Measurements from ENCODE around the gene BUD23.

BUD23 gene

GRCh38 chr7:73700581-73701134, 17.3 kb downstream of the BUD23 start:
- in situ Hi-C loops (cut with MboI; ENCODE audit: low sequenced_read_pairs), result no loop called here

DNA sequence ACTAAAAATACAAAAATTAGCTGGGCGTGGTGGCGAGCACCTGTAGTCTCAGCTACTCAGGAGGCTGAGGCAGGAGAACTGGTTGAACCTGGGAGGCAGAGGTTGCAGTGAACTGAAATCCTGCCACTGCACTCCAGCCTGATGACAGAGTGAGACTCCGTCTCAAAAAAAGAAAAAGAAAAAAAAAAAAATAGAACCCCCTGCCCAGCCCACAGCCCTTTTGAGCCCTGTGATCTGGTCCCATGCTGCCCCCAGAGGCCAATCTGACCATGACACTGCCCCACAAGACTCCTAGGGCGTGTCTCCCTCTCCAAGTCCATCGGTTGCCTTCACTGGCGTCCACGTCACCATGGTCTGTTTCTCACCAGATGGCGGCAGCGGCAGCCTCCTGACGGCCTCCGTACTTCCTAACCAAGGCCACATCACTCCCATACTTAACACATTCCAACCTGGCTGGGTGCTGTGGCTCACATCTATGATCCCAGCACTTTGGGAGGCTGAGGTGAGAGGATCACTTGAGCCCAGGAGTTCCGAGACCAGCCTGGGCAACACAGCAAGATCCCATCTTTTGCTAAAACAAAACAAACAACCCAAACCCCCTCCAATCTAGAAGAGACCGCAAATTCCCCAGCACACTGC, 18.1 kb downstream of the BUD23 start:
- in situ Hi-C loops (cut with MboI; ENCODE audit: low sequenced_read_pairs), result no loop called here

DNA sequence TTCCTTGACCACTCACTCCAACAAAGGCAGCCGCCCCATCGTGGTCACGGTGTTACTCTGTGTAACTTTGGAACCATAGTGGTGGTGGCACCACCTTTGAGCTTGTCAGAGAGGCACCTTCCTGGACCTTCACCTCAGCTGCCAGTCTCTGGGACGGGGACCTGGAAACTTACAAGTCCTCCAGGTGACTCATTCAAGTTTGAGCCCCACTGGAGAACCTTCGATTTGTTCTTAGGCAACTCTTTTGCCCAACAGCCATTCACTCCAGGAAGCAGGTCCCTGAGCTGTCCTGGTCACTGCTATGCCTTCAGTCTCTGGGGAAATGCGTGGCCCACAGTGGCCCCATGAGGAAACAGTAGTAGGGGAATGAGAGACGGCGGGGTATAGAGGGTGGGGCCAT, 18.8 kb downstream of the BUD23 start:
- in situ Hi-C loops (cut with MboI; ENCODE audit: low sequenced_read_pairs), result no loop called here

DNA sequence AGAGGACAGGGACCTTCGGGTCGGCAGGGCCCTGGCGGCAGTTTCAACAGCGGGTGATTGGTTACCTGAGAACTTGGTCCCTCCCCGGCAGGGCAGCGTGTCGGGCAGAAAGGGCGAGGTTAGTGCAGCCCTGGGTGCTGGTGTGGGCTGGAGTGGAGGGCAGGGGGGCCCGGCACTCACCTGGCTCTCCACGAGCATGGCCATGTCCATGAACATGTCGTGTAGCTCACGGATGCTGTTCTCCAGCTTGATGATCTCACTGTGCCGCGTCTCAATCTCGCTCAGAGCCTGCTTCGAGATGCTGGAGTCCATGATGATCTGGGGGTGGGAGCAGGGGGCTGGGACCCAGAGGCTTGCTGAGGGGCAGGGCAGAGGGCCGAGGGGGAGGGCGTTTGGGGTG, 19.3 kb downstream of the BUD23 start:
- in situ Hi-C loops (cut with MboI; ENCODE audit: low sequenced_read_pairs), result no loop called here

GRCh38 chr7:73703225-73703624, 19.8 kb downstream of the BUD23 start:
- in situ Hi-C loops (cut with MboI; ENCODE audit: low sequenced_read_pairs), result no loop called here

DNA sequence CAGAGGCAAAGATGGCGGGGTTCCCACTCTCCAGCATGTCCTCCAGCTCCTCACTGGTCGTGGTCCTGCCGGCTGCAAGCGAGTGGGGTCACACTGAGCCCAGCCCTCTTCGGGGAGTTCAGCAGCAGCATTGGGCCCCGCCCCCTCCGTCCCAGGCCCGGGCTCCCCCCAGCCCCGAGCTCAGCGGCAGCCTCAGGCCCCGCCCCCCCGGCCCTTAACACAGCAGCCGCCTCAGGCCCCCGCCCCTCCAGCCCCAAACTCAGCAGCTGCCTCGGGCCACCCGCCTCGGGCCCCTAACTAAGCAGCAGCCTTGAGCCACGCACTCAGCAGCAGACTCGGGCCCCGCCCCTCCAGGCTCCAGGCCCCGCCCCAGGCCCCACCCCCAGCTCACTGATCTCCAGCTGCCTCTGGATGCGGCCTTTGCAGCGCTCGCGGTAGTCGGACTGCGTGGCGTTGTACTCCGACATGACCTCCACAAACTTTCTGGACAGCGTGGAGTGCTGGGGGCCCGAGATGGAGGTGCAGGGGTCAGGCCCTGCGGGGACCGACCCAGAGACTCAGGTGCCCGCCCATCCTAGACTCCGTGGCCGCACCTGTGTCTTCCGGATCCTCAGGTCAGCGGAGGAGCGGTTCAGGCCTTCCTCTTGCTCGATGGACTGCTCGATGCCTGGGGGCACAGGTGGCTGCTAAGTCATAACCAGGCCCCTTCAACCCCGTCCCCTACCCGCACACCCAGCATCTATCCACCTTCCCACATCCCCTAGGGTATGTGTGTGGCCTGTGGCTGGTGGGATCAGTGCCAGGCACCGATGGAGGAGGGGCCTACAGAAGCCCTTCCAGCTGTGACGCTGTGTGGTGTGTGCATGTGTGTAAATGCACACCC, 20.6 kb downstream of the BUD23 start:
- in situ Hi-C loops (cut with MboI; ENCODE audit: low sequenced_read_pairs), result no loop called here

GRCh38 chr7:73704640-73705550, 21.5 kb downstream of the BUD23 start:
- in situ Hi-C loops (cut with MboI; ENCODE audit: low sequenced_read_pairs), result no loop called here

GRCh38 chr7:73705551-73705920, 22.1 kb downstream of the BUD23 start:
- in situ Hi-C loops (cut with MboI; ENCODE audit: low sequenced_read_pairs), result no loop called here

DNA sequence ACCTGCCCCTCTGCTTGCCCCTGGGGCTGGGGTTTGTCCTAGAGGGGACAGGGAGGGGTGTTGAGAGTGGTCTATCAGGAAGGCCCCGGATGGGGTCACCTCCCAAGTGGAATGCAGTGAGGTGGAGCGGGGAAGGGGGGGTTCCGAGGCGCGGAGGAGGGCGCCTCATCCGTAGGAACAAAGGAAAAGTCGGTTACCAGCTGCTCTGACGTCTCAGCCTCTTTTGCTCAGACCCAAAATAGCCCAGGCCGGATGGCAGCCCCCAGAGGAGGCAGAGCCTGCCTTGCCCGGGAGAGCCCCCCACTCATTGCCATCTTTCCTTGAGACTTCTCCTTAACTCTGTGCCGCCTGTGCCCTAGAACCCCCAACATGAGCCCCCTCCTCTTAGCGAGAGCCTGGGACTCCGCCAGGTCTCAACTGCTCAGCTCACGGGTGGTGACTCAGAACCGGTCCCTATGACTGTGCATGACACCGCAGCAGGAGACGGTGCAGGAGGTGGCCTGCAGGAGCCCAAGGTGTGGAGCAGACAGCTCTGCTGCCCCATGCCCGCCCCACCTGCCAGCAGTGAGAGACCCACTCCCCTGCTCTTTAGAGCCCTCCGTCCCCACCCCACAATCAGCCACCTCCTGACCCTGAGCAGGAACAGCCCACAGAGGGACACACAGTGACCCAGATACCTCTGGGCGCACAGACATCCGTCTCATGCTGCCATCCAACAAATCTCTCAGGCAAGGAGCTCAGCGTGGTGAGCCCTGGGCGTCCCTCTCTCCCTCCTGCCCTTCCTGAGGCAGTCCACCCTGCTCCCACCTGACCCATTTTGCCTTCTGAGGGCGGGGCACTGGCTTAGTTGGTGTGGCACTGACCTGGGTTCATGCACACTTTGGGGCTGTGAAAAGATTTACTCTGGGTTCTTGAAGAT, 23.0 kb downstream of the BUD23 start:
- in situ Hi-C loops (cut with MboI; ENCODE audit: low sequenced_read_pairs), result no loop called here

DNA sequence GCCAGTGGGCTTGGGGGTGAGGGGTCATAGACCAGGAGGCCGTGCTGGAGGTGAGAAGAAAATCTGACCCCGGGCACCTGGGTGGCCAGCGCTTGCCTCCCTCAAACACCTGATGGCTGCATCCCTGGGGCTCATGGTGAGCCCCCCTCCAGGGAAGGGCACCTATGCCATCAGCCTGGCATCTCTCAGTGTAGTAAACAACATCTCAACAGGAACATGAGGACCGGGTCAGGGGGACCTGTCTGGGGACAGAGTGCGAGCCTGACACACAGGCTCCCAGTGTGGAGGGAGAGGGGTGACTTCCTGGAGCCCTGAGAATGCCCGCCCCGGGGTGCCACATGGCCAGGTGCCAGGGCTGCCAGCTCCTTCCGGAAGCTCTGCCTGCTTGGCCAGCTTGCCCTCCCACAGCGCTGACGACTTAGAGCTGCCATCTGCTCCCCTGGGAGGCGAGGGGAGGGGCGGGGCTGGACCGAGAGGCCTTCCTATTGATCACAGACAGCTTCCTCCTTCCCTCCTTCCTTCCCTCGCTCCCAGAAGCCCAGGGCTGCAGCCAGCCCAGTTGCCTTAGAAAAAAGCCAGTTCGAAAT, 23.7 kb downstream of the BUD23 start:
- in situ Hi-C loops (cut with MboI; ENCODE audit: low sequenced_read_pairs), result no loop called here

DNA sequence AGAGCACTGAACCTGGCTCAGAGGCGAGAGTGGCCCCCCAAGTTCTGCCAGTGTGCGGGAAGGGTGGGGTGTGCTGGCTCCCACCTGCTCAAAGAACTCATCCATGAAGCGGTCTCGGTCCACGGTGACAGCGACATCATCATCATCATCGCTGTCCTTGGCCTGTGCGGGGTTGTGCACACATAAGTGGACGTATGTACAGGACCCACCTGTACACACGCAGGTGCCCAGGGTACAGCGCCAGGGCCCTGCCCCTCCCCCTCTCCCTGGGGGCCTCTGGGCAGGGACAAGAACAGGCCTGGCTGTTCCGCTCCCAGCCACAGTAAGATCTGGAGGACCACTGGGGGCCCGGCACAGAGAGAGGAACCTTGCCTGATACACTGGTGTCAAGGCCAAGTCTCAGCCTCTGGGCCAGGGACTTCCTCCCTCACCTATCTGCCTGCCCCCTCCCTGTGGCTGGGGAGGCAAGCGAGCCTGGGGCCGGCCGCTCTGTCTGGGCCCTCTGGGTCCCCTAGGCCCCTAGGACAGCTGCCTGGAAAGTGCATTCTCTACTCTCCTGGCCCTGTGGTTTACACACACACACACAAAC, 25.7 kb downstream of the BUD23 start:
- in situ Hi-C loops (cut with MboI; ENCODE audit: low sequenced_read_pairs), result no loop called here

DNA sequence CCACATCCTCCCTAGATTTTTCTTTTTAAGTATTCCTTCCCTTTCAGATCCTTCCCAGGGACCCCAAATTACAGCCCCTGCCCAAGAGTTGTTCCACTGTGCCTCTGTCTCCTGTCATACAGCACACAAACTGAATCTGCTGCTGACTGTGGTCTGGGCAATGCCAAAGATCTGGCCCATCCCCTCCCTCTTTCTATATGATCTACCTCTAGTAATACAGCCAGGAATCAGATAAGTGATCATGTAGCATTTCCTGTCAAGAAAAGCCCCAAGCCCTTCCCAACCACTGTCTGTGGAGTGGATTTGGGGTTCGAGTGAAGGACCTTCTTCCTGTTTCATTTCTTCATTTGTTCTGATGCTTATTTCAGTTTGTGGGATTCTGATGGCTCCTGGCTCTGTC, 29.4 kb downstream of the BUD23 start:
- in situ Hi-C loops (cut with MboI; ENCODE audit: low sequenced_read_pairs), result loop anchor here (10.0 kb wide), 1 partner anchor 108 kb away; no protein-coding TSS in a partner anchor

DNA sequence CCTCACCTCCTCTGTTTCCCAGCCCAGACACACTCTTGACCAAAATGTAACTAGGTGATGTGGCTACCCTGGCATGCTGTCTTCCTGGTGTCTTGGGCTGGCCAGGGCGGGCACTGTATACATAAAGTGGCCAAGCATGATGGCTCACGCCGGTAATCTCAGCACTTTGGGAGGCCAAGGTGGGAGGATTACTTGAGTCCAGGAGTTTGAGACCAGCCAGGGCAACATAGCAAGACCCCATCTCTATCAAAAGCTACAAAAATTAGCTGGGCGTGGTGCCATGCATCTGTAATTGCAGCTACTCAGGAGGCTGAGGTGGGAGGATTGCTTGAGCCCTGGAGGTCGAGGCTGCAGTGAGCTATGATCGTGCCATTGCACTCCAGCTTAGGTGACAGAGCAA, 29.9 kb downstream of the BUD23 start:
- in situ Hi-C loops (cut with MboI; ENCODE audit: low sequenced_read_pairs), result loop anchor here (10.0 kb wide), 1 partner anchor 109 kb away; no protein-coding TSS in a partner anchor

- in situ Hi-C loops (cut with MboI; ENCODE audit: low sequenced_read_pairs), result loop anchor here (10.0 kb wide), 1 partner anchor 111 kb away; no protein-coding TSS in a partner anchor
Observed at GRCh38 chr7:73715648-73716317, 32.4 kb downstream of the BUD23 start.

- in situ Hi-C loops (cut with MboI; ENCODE audit: low sequenced_read_pairs), result loop anchor here (10.0 kb wide), 1 partner anchor 112 kb away; no protein-coding TSS in a partner anchor
Observed at GRCh38 chr7:73716318-73716890, 33.0 kb downstream of the BUD23 start.

DNA sequence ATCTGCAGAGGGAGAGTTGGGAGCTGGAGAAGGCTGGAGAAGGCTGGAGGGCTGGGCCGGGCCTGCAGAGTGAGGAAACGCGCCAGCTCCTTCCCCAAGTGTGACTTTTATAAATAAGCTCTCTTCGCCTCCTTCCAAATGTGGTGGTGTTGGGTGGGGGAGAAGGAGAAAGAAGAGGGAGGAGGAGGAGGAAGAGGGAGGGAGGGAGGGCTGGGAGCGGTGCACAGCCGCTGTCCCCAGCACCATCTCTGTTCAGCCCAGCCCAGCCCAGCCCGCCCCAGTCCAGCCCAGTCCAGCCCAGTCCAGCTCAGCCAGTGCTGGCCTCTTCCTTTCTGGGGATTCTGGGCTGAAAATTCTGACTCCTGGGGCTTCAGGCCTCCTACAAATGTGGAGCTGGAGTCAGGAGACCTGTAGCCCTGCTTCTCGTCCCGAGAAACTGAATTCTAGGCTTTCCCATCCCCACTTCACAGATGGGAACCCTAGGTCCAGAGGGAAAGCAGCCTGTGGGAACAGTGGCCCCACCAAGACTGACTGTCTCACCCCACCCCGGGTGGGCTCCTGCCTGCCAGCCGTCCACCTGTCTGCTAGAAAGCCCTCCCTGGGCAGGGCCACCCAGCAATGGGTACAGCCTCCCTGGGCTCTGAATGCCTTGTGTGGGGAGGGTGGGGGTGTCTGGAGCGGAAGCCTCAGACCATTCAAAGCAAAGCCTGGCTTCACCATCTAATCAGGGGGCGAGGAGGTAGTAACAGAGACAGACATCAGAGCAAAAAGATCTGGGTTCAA, 33.8 kb downstream of the BUD23 start:
- in situ Hi-C loops (cut with MboI; ENCODE audit: low sequenced_read_pairs), result loop anchor here (10.0 kb wide), 1 partner anchor 112 kb away; no protein-coding TSS in a partner anchor

DNA sequence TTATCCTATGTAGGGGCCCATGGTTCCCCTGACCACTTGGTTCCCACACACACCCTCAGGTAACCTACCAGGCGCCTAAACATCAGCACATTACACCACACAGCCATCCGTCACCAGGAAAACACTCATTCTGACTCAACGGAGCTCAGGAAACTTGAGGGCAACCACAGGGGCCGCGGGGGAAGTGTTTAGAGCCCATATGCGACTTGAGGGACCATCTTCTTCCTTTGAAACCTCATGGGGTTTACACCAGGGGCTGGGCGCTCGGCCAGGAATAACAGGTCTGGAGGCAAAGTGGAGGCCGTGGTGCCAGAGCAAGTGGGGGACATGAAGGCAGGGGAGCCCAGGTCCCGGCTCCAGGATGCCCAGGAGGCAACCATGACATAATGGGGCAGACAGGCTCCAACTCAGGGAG, 34.6 kb downstream of the BUD23 start:
- in situ Hi-C loops (cut with MboI; ENCODE audit: low sequenced_read_pairs), result loop anchor here (10.0 kb wide), 1 partner anchor 113 kb away; no protein-coding TSS in a partner anchor
